Measurements from ENCODE around the gene FAM83C.
"Not testable (repeated sequence)": the region's sequence is repeated elsewhere in the genome, so short reads cannot be mapped to it uniquely, and the experiment has no call there.

Gene FAM83C

DNA sequence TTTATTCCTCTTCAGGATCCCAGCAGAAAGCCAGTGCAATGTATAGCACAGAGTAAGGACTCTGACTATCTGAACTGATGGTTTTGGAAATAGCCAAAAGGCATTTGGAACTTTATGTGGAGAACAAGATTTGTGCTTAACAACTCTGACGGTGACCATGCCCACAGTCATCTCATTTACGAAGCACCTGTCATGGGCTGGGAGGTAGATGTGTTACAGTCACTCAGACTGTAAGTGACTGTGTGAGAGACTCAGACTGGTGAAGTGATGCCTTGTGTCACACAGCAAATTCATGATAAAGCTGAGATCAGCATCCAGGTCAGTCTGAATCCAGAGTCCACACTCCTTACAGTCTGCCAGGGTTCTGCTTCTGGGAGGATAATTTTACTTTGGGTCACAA lies 23.9 kb upstream of the FAM83C start:
- no peak overlapping the region for H3K4me2 ChIP-seq (ENCODE audit: low read length)
- no peaks in the 10 kb centered on the region for H3K9me3 ChIP-seq (ENCODE audit: insufficient read depth, low read length)
- H2AFZ ChIP-seq (ENCODE audit: low read depth, low read length), result no peak overlapping the region
- TF ChIP-seq, protein P1, sequence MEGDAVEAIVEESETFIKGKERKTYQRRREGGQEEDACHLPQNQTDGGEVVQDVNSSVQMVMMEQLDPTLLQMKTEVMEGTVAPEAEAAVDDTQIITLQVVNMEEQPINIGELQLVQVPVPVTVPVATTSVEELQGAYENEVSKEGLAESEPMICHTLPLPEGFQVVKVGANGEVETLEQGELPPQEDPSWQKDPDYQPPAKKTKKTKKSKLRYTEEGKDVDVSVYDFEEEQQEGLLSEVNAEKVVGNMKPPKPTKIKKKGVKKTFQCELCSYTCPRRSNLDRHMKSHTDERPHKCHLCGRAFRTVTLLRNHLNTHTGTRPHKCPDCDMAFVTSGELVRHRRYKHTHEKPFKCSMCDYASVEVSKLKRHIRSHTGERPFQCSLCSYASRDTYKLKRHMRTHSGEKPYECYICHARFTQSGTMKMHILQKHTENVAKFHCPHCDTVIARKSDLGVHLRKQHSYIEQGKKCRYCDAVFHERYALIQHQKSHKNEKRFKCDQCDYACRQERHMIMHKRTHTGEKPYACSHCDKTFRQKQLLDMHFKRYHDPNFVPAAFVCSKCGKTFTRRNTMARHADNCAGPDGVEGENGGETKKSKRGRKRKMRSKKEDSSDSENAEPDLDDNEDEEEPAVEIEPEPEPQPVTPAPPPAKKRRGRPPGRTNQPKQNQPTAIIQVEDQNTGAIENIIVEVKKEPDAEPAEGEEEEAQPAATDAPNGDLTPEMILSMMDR (IDR thresholded peaks at IDR 0.05; ENCODE audit: low read depth, low read length), result no peak
- no peak for TF ChIP-seq EZH2phosphoT487 (IDR thresholded peaks at IDR 0.05; ENCODE audit: low read depth)
- H3K4me3 ChIP-seq (ENCODE audit: low read length), result no peak overlapping the region
- peaks cover 35% of the 10 kb centered on the region for H3K4me1 ChIP-seq (ENCODE audit: low read length)
- H3K79me2 ChIP-seq (ENCODE audit: low read length), result no peaks in the 10 kb centered on the region
- H3K9ac ChIP-seq (ENCODE audit: low read length), result no peak overlapping the region
- no peaks in the 10 kb centered on the region for H4K20me1 ChIP-seq (ENCODE audit: insufficient read depth, low read length)
- no peak overlapping the region for H3K27ac ChIP-seq (ENCODE audit: low read length)
- no peaks in the 10 kb centered on the region for H3K27me3 ChIP-seq (ENCODE audit: low read depth, low read length)
- no peaks in the 10 kb centered on the region for H3K36me3 ChIP-seq (replicated peaks; ENCODE audit: low read depth, low read length)

DNA sequence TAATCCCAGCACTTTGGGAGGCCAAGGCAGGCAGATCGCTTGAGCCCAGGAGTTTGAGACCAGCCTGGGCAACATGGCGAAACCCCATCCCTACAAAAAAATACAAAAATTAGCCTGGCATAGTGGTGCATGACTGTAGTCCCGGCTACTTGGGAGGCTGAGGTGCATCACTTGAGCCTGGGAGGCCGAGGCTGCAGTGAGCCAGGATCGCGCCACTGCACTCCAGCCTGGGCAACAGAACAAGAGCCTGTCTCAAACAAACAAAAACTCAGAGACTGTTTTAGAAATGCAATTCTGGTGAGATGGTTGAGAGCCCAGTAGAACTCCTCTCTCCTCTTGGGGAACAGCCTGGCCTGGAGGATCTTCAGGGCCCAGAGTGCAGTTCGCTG lies 23.4 kb upstream of the FAM83C start:
- not testable (repeated sequence) for H3K9ac ChIP-seq (ENCODE audit: low read length); H2AFZ ChIP-seq (ENCODE audit: low read depth, low read length); H3K9me3 ChIP-seq (ENCODE audit: insufficient read depth, low read length); H3K27me3 ChIP-seq (ENCODE audit: low read depth, low read length); H3K36me3 ChIP-seq (replicated peaks; ENCODE audit: low read depth, low read length); H3K4me2 ChIP-seq (ENCODE audit: low read length); H4K20me1 ChIP-seq (ENCODE audit: insufficient read depth, low read length); H3K4me3 ChIP-seq (ENCODE audit: low read length); H3K79me2 ChIP-seq (ENCODE audit: low read length); H3K27ac ChIP-seq (ENCODE audit: low read length)
- peaks cover 37% of the 10 kb centered on the region for H3K4me1 ChIP-seq (ENCODE audit: low read length)

DNA sequence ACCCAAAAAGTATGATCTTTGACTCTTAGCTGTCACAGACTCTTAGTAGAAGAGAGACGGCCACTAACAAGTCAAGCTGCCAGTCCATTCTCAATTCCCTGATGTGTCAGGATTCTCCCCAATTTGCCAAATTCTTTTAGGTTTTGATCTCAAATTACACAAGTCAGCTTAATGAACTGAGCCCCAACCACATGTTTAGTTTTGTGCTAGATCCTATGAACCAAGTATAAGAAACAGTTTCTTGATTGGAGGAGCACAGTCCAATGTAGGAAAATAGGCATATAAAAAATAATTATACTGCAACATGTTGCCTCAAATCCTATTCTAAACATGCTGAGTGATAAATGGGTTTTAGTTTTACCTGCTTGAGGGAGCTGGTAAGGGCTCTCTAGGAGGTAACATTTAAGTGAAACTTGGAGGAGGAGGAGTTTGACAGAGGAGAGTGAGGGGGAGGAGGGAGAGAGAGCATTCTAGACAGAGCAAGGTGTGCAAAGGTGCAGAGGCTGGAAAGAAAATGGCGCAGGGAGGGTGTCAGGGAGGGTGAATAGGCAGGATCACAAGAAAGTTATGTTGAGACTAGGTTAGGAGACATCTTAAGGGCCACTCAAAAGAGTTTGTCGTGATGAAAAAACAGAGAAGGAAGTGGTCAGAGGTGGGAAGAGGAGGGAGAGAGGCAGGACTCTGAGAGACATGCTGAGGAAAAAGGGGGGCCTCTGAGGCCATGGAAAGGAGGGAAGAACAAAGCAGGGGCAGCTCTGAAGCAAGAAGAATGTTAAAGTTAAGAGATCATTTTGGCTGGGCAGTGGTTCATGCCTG lies 22.8 kb upstream of the FAM83C start:
- Histone ChIP-seq H3K79me2 (ENCODE audit: low read length) (no peaks in the 10 kb centered on the region), H3K36me3 (replicated peaks; ENCODE audit: low read depth, low read length) (no peaks in the 10 kb centered on the region), H3K4me1 (ENCODE audit: low read length) (peaks cover 31% of the 10 kb centered on the region), H3K9me3 (ENCODE audit: insufficient read depth, low read length) (no peaks in the 10 kb centered on the region), H3K27me3 (ENCODE audit: low read depth, low read length) (no peaks in the 10 kb centered on the region), H2AFZ (ENCODE audit: low read depth, low read length) (no peak overlapping the region), H3K4me3 (ENCODE audit: low read length) (no peak overlapping the region), H3K9ac (ENCODE audit: low read length) (no peak overlapping the region), H3K4me2 (ENCODE audit: low read length) (no peak overlapping the region), H4K20me1 (ENCODE audit: insufficient read depth, low read length) (no peaks in the 10 kb centered on the region), H3K27ac (ENCODE audit: low read length) (no peak overlapping the region)
- TF ChIP-seq, protein P1 (IDR thresholded peaks at IDR 0.05; ENCODE audit: low read depth, low read length), result no peak
- TF ChIP-seq EZH2phosphoT487 (IDR thresholded peaks at IDR 0.05; ENCODE audit: low read depth), result no peak

- Histone ChIP-seq H3K9ac (ENCODE audit: low read length) (no peak overlapping the region), H3K27ac (ENCODE audit: low read length) (no peak overlapping the region), H3K4me1 (ENCODE audit: low read length) (peaks cover 19% of the 10 kb centered on the region), H3K79me2 (ENCODE audit: low read length) (no peaks in the 10 kb centered on the region), H2AFZ (ENCODE audit: low read depth, low read length) (no peak overlapping the region), H3K4me3 (ENCODE audit: low read length) (no peak overlapping the region), H3K4me2 (ENCODE audit: low read length) (no peak overlapping the region), H3K36me3 (replicated peaks; ENCODE audit: low read depth, low read length) (no peaks in the 10 kb centered on the region), H4K20me1 (ENCODE audit: insufficient read depth, low read length) (no peaks in the 10 kb centered on the region), H3K9me3 (ENCODE audit: insufficient read depth, low read length) (no peaks in the 10 kb centered on the region), H3K27me3 (ENCODE audit: low read depth, low read length) (no peaks in the 10 kb centered on the region)
- TF ChIP-seq, protein P1 (IDR thresholded peaks at IDR 0.05; ENCODE audit: low read depth, low read length), result no peak
- TF ChIP-seq EZH2phosphoT487 (IDR thresholded peaks at IDR 0.05; ENCODE audit: low read depth), result no peak
These were observed 20.1 kb upstream of the FAM83C start for GRCh38 chr20:35312318-35312717.

Data from OCI-LY3 (cell line).